ENCODE data around the gene ADSS2. TPM values are rescaled to one million over a fixed set of nuclear protein-coding genes. Genes with fewer than 3 reads are reported as not detected.

ADSS2 gene
- total RNA-seq, 4 donors from 2014 or later = 8.0 to 18.4 (median 9.9) TPM

- intact Hi-C loops (cut with DNase I; ENCODE audit: low total_unique reads) = no loop called here
- no peaks in the 10 kb centered on the region for H3K9me3 ChIP-seq
- H3K27ac ChIP-seq = no peak overlapping the region
- ATAC-seq (no peak), DNase-seq (no peak)
- TF ChIP-seq POLR2A (IDR thresholded peaks at IDR 0.05) (no peak), CTCF (IDR thresholded peaks at IDR 0.05 in 4 of 5, conservative IDR thresholded peaks at IDR 0.05 in 1 of 5) (no peak)
- H3K4me1 ChIP-seq = peaks cover under 1 to 8% of the 10 kb centered on the region in 2 donors
- in situ Hi-C loops (cut with MboI; ENCODE audit: low sequenced_read_pairs in 4 of 4) = no loop called here
- no peak overlapping the region for H3K4me3 ChIP-seq
- no peaks in the 10 kb centered on the region for H3K27me3 ChIP-seq
- H3K36me3 ChIP-seq = peaks cover 0 to 11% of the 10 kb centered on the region in 2 donors
Measured at GRCh38 chr1:244439391-244440032, 12.2 kb downstream of the ADSS2 start.

GRCh38 chr1:244437086-244437468 lies 14.6 kb downstream of the ADSS2 start:
- ATAC-seq (no peak), DNase-seq (no peak)
- in situ Hi-C loops (cut with MboI; ENCODE audit: low sequenced_read_pairs in 4 of 4) (no loop called here), intact Hi-C loops (cut with DNase I; ENCODE audit: low total_unique reads) (no loop called here)
- H3K9me3 ChIP-seq = no peaks in the 10 kb centered on the region
- H3K4me3 ChIP-seq = no peak overlapping the region
- H3K36me3 ChIP-seq = peaks cover under 1 to 21% of the 10 kb centered on the region in 2 donors
- H3K27me3 ChIP-seq = no peaks in the 10 kb centered on the region
- no peak for TF ChIP-seq POLR2A (IDR thresholded peaks at IDR 0.05)
- TF ChIP-seq CTCF (IDR thresholded peaks at IDR 0.05 in 4 of 5, conservative IDR thresholded peaks at IDR 0.05 in 1 of 5) = no peak
- no peak overlapping the region for H3K27ac ChIP-seq
- peaks cover 0 to 4% of the 10 kb centered on the region in 2 donors for H3K4me1 ChIP-seq

- ATAC-seq = no peak
- in situ Hi-C loops (cut with MboI; ENCODE audit: low sequenced_read_pairs in 4 of 4) = no loop called here
Measured at GRCh38 chr1:244436336-244437085, 15.2 kb downstream of the ADSS2 start.

GRCh38 chr1:244435562-244436205 lies 16.0 kb downstream of the ADSS2 start:
- peaks cover 2 to 30% of the 10 kb centered on the region in 2 donors for H3K36me3 ChIP-seq
- DNase-seq (no peak), ATAC-seq (no peak)
- intact Hi-C loops (cut with DNase I; ENCODE audit: low total_unique reads) (no loop called here), in situ Hi-C loops (cut with MboI; ENCODE audit: low sequenced_read_pairs in 4 of 4) (no loop called here)
- no peak overlapping the region for H3K27ac ChIP-seq
- H3K9me3 ChIP-seq = no peaks in the 10 kb centered on the region
- TF ChIP-seq POLR2A (IDR thresholded peaks at IDR 0.05) = no peak
- H3K4me3 ChIP-seq = no peak overlapping the region
- peaks cover 0 to 4% of the 10 kb centered on the region in 2 donors for H3K4me1 ChIP-seq
- no peaks in the 10 kb centered on the region for H3K27me3 ChIP-seq

More at GRCh38 chr1:244436336-244437085, 15.2 kb downstream of the ADSS2 start:
- Histone ChIP-seq H3K36me3 (peaks cover 2 to 27% of the 10 kb centered on the region in 2 donors), H3K27me3 (no peaks in the 10 kb centered on the region), H3K4me1 (peaks cover 0 to 4% of the 10 kb centered on the region in 2 donors), H3K9me3 (no peaks in the 10 kb centered on the region), H3K4me3 (no peak overlapping the region), H3K27ac (no peak overlapping the region)
- intact Hi-C loops (cut with DNase I; ENCODE audit: low total_unique reads) = no loop called here
- TF ChIP-seq POLR2A (IDR thresholded peaks at IDR 0.05) (no peak), CTCF (IDR thresholded peaks at IDR 0.05 in 4 of 5, conservative IDR thresholded peaks at IDR 0.05 in 1 of 5) (no peak)
- no peak for DNase-seq

- no peak for ATAC-seq
- Histone ChIP-seq H3K36me3 (peaks cover 2 to 41% of the 10 kb centered on the region in 2 donors), H3K27me3 (no peaks in the 10 kb centered on the region), H3K9me3 (no peaks in the 10 kb centered on the region), H3K4me1 (no peaks in the 10 kb centered on the region), H3K27ac (no peak overlapping the region), H3K4me3 (no peak overlapping the region)
- intact Hi-C loops (cut with DNase I; ENCODE audit: low total_unique reads) (no loop called here), in situ Hi-C loops (cut with MboI; ENCODE audit: low sequenced_read_pairs in 4 of 4) (no loop called here)
- DNase-seq = no peak
- no peak for TF ChIP-seq CTCF (IDR thresholded peaks at IDR 0.05 in 4 of 5, conservative IDR thresholded peaks at IDR 0.05 in 1 of 5)
- no peak for TF ChIP-seq POLR2A (IDR thresholded peaks at IDR 0.05)
Measured at GRCh38 chr1:244431166-244431565, 20.5 kb downstream of the ADSS2 start.
